Pancreas (tissue), 10 donors: Measurements from ENCODE around the gene AP4S1. TPM values are rescaled to one million over a fixed set of nuclear protein-coding genes. Genes with fewer than 3 reads are reported as not detected.
"Not testable (repeated sequence)": the region's sequence is repeated elsewhere in the genome, so short reads cannot be mapped to it uniquely, and the experiment has no call there.

Experiments
- ATAC-seq, 4 donors: fragments of 200-7000 bp; cut with Tn5 transposase; one replicate each; pipeline versions ENCODE4 v1.8.0 to v1.9.1; 2020; ENCODE audit warnings: mild to moderate bottlenecking in 4 of 4, moderate library complexity in 4 of 4
- DNase-seq, 6 donors: peaks; one replicate each; pipeline ENCODE4 v3.0.0-alpha.2; 2020
- FAIRE-seq: peaks from 2 replicates; lab custom pipeline; 2012; peaks lifted over from hg19 to GRCh38; lab: Jason Lieb, UNC
- H3K27ac ChIP-seq, 4 donors: fragments of 200-600 bp; sonication (generic); 1 replicate in 3 of 4; 2 replicates in 1 of 4; pipeline versions ENCODE4 v1.5.0 to v1.8.0; 2020
- H3K27me3 ChIP-seq, 4 donors: fragments of 200-600 bp; one replicate each; pipeline ENCODE4 v1.8.0; 2021
- H3K36me3 ChIP-seq, 3 donors: fragments of 200-600 bp; sonication (generic) in 1 of 3; one replicate each; pipeline versions ENCODE4 v1.5.0 to v1.8.0; 2020 to 2021
- H3K4me1 ChIP-seq, 3 donors: fragments of 200-600 bp; one replicate each; pipeline ENCODE4 v1.8.0; 2021
- H3K4me3 ChIP-seq, 4 donors: fragments of 200-600 bp; sonication (generic) in 2 of 4; one replicate each; pipeline versions ENCODE4 v1.5.0 to v1.8.0; 2020 to 2021
- H3K9me3 ChIP-seq, 4 donors: fragments of 200-600 bp; one replicate each; pipeline ENCODE4 v1.8.0; 2021
- WGBS, 2 donors: extraction: QIAGEN DNeasy Blood & Tissue Kit; methylation state at CpG; one replicate each; pipeline ENCODE4 v1.1.7; 2013; 5-methylcytosine and 5-hydroxymethylcytosine counted together
- intact Hi-C, 3 donors: fragments of 100-400 bp; cut with DNase I; formaldehyde crosslinking; loops; one replicate each; pipeline versions ENCODE4 v1.11.1 to v1.14.2; 2022
- polyA plus RNA-seq, 2 donors: library from polyadenylated mRNA; stranded (reverse); fragments of 200-250 nt; gene quantifications; one replicate each; pipeline ENCODE4 v1.2.3, GENCODE V29; 2013
- total RNA-seq, 6 donors: library from RNA; stranded (reverse); fragmentation: NEBNext Ultra II Directional in 4 of 6; extraction: Animal tissue kit (Norgen Biotek cat#: 25700) in 4 of 6; gene quantifications; one replicate each; pipeline versions ENCODE4 v1.2.1 to v1.2.4, GENCODE V29; 2021 to 2023
- TF ChIP-seq, protein P1 (sequence below), 4 donors: fragments of 200-600 bp; sonication (generic) in 3 of 4; IDR thresholded peaks; one replicate each; pipeline versions ENCODE4 v1.5.0 to v1.8.0; 2021; ENCODE audit warnings: antibody characterized with exemption in 4 of 4
- donor health status: healthy with polysubstance abuse.
- donor health status: DM: no; HTN: no; CAD: no; lungs with moderate emphysema.
- donor health status: DM: no; HTN: no; CAD: no.
- donor health status: control.
- donor health status: control.
- donor health status: Bipolar disorder and iron deficiency.
- donor health status: DM: yes; HTN: yes; CAD: no.
- donor health status: DM: no; HTN: no; CAD: no.
- donor health status: DM: no; HTN: no; CAD: no.
- donor health status: DM: yes; HTN: yes; CAD: no.

AP4S1 gene
- total and polyA plus RNA-seq, 8 donors = 2.8 to 5.6 (median 4.4) TPM

DNA sequence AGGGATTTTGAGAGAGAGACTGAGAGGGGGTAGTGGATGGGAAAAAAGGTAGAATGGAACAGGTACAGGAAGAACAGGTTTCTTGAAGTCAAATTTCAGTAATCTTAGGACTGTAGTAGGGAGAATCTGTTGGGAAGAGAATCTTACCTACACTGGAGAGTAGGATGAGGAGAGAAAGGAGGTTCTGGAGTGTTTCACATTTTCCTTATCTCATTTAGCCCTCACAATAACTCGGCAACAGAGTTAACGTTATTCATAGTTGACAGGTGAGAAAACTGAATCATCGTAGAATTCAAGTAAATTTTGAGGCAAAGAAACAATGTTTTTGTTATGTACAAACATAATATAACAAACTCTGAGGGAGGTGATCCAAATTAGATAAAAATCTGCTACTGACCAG lies 17.9 kb downstream of the AP4S1 start:
- intact Hi-C loops = no loop called here
- H3K9me3 ChIP-seq = no peaks in the 10 kb centered on the region
- ATAC-seq (no peak), DNase-seq (no peak), FAIRE-seq (no peak)
- TF ChIP-seq, protein P1, sequence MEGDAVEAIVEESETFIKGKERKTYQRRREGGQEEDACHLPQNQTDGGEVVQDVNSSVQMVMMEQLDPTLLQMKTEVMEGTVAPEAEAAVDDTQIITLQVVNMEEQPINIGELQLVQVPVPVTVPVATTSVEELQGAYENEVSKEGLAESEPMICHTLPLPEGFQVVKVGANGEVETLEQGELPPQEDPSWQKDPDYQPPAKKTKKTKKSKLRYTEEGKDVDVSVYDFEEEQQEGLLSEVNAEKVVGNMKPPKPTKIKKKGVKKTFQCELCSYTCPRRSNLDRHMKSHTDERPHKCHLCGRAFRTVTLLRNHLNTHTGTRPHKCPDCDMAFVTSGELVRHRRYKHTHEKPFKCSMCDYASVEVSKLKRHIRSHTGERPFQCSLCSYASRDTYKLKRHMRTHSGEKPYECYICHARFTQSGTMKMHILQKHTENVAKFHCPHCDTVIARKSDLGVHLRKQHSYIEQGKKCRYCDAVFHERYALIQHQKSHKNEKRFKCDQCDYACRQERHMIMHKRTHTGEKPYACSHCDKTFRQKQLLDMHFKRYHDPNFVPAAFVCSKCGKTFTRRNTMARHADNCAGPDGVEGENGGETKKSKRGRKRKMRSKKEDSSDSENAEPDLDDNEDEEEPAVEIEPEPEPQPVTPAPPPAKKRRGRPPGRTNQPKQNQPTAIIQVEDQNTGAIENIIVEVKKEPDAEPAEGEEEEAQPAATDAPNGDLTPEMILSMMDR (IDR thresholded peaks at IDR 0.05) = no peak
- no peak overlapping the region for H3K4me3 ChIP-seq
- H3K4me1 ChIP-seq = peaks cover 0 to 9% (median 0%) of the 10 kb centered on the region in 3 donors
- peak overlapping the region in 1 of 4 donors; percentile 44 for H3K27ac ChIP-seq
- H3K27me3 ChIP-seq = no peaks in the 10 kb centered on the region
- H3K36me3 ChIP-seq = no peaks in the 10 kb centered on the region
- 42 to 57% methylated on average over 3 of the region's 3 CpGs for WGBS, 2 donors

DNA sequence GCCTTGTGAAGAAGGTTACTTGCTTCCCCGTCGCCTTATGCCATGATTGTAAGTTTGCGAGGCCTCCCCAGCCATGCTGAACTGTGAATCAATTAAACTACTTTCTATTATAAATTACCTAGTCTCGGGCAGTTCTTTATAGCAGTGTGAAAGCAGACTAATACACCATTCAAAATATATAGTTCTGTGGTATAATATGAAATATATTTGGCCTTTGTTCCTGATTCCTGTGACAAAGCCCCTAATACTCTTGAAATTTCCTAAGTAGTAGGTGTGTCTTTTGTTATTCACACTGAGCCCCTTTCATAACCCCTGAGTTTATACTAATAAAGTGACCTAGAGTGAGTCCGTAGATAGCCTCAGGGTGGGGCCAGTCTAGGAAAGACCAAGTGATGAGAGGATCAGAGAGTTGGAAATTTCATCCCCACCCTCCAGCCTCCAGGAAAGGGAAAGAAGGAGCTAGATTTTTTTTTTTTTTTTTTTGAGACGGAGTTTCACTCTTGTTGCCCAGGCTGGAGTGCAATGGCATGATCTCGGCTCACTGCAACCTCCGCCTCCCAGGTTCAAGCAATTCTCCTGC lies 20.1 kb downstream of the AP4S1 start:
- TF ChIP-seq, protein P1 (IDR thresholded peaks at IDR 0.05) = no peak
- Histone ChIP-seq H3K9me3 (no peaks in the 10 kb centered on the region), H3K4me3 (no peak overlapping the region), H3K4me1 (peaks cover 0 to 9% (median 0%) of the 10 kb centered on the region in 3 donors), H3K36me3 (no peaks in the 10 kb centered on the region), H3K27me3 (no peaks in the 10 kb centered on the region), H3K27ac (no peak overlapping the region)
- DNase-seq (no peak), FAIRE-seq (no peak), ATAC-seq (no peak)
- WGBS, 2 donors = 93 to 99% methylated on average over 7 of the region's 8 CpGs
- intact Hi-C loops = no loop called here

DNA sequence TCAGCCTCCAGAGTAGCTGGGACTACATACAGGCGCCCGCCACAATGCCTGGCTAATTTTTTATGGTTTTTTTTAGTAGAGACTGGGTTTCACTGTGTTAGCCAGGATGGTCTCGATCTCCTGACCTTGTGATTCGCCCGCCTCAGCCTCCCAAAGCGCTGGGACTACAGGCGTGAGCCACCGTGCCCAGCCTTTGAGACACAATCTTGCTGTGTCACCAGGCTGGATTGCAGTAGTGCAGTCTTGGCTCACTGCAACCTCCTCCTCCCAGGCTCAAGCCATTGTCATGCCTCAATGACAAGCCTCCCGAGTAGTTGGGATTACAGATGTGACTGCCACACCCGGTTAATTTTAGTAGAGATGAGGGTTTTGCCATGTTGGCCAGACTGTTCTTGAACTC lies 22.1 kb downstream of the AP4S1 start:
- 92 to 94% methylated on average over 10 of the region's 10 CpGs for WGBS, 2 donors
- ATAC-seq (no peak), FAIRE-seq (no peak), DNase-seq (no peak)
- Histone ChIP-seq H3K4me1 (peaks cover 0 to 9% (median 0%) of the 10 kb centered on the region in 3 donors), H3K36me3 (no peaks in the 10 kb centered on the region), H3K4me3 (no peak overlapping the region), H3K9me3 (no peaks in the 10 kb centered on the region), H3K27me3 (no peaks in the 10 kb centered on the region), H3K27ac (no peak overlapping the region)
- intact Hi-C loops = no loop called here
- TF ChIP-seq, protein P1 (IDR thresholded peaks at IDR 0.05) = no peak

DNA sequence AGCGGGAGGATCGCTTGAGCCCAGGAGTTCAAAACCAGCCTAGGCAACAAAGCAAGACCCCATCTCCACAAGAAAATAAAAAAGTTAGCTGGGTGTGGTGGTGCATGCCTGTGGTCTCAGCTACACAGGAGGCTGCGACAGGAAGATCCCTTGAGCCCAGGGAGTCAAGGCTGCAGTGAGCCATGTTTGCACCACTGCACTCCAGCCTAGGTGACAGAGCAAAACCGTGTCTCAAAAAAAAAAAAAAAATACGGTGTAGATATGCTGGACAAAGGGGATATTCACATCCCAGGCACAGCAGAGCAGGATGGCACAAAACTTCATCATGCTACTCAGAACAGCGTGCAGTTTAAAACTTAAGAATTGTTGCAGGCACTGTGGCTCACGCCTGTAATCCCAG lies 25.6 kb downstream of the AP4S1 start:
- Histone ChIP-seq H3K9me3 (no peaks in the 10 kb centered on the region), H3K4me3 (no peak overlapping the region), H3K27ac (no peak overlapping the region), H3K4me1 (peaks cover 0 to 8% (median 0%) of the 10 kb centered on the region in 3 donors), H3K36me3 (no peaks in the 10 kb centered on the region), H3K27me3 (no peaks in the 10 kb centered on the region)
- FAIRE-seq (no peak), ATAC-seq (no peak), DNase-seq (no peak)
- intact Hi-C loops = no loop called here
- WGBS, 2 donors = 81 to 84% methylated on average over 7 of the region's 7 CpGs
- TF ChIP-seq, protein P1 (IDR thresholded peaks at IDR 0.05) = no peak

DNA sequence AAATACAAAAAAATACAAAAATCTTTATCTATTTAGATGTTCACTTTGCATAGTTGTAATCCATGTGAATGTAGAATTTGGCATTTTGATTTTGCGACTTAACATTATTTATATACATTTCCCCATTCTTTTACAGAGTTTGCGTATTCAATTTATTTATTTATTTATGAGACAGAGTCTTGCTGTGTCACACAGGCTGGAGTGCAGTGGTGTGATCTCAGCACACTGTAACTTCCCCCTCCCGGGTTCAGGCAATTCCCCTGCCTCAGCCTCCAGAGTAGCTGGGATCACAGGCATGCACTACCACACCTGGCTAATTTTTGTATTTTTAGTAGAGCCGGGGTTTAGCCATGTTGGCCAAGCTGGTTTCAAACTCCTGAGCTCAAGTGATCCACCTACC lies 26.1 kb downstream of the AP4S1 start:
- 73 to 83% methylated on average over 4 of the region's 4 CpGs for WGBS, 2 donors
- TF ChIP-seq, protein P1 (IDR thresholded peaks at IDR 0.05) = no peak
- Histone ChIP-seq H3K9me3 (no peaks in the 10 kb centered on the region), H3K4me3 (no peak overlapping the region), H3K4me1 (peaks cover 0 to 8% (median 0%) of the 10 kb centered on the region in 3 donors), H3K27me3 (no peaks in the 10 kb centered on the region), H3K36me3 (no peaks in the 10 kb centered on the region), H3K27ac (no peak overlapping the region)
- intact Hi-C loops = no loop called here
- no peak for FAIRE-seq
- no peak for ATAC-seq
- DNase-seq = no peak

DNA sequence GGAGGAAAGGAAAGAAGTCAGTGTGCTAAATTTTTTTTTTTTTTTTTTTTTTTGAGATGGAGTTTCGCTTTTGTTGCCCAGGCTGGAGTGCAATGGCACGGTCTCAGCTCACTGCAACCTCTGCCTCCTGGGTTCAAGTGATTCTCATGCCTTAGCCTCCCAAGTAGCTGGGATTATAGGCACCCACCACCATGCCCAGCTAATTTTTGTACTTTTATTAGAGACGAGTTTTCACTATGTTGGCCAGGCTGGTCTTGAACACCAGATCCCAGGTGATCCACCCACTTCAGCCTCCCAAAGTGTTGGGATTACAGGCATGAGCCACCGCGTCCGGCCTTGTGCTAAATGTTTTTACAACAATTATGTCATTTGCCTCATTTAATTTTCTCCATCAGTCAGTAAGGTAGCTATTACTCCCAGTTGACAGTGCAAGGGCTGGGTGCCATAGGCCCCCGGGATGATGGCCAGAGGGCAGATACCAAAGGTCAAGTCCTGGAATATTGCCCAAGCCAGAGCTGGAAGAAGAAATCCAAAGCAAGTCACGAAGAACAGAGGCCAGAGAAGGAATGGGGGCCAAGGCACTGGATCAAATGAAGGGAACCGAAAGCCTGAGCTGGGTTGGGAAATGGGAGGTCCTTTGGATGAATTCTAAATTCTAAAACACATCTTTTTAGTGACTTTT lies 27.6 kb downstream of the AP4S1 start:
- H3K9me3 ChIP-seq, intact Hi-C loops, H3K27me3 ChIP-seq, H3K4me1 ChIP-seq, FAIRE-seq, H3K4me3 ChIP-seq, H3K36me3 ChIP-seq: not testable (repeated sequence)
- H3K27ac ChIP-seq = peak overlapping the region in 1 of 4 donors; percentile 17
- 52 to 62% methylated on average over 8 to 9 of the region's 9 CpGs for WGBS, 2 donors
- ATAC-seq (peak in 3 of 4 donors; percentile 63 to 79 (median 68)), DNase-seq (peak in 5 of 6 donors; percentile 39 to 55 (median 50))
